Nephron progenitor cell (in vitro differentiated cells): ENCODE measurements around the gene RORC.

Experiments used
- DNase-seq: peaks from one replicate; pipeline ENCODE4 v3.0.0; 2021
- H3K27ac Mint-ChIP-seq: 2 replicates; pipeline ENCODE4 v1.8.0; 2021; ENCODE audit warnings: mild to moderate bottlenecking, moderate library complexity, mixed read lengths
- H3K27me3 Mint-ChIP-seq: 2 replicates; pipeline ENCODE4 v1.8.0; 2021; ENCODE audit warnings: mild to moderate bottlenecking, low read depth, mixed read lengths; ENCODE audit not compliant: poor library complexity
- H3K36me3 Mint-ChIP-seq: 2 replicates; pipeline ENCODE4 v1.8.0; 2021; ENCODE audit warnings: low read depth, mixed read lengths
- H3K4me1 Mint-ChIP-seq: 2 replicates; pipeline ENCODE4 v1.8.0; 2021; ENCODE audit warnings: mixed read lengths
- H3K4me3 Mint-ChIP-seq: 2 replicates; pipeline ENCODE4 v1.8.0; 2021; ENCODE audit warnings: mild to moderate bottlenecking, moderate library complexity, mixed read lengths
- H3K9me3 Mint-ChIP-seq: 2 replicates; pipeline ENCODE4 v1.8.0; 2021; ENCODE audit warnings: mild to moderate bottlenecking, moderate library complexity, mixed read lengths
- TF ChIP-seq, protein P1 (sequence below): fragments of 200-600 bp; sonication (generic); IDR thresholded peaks from 2 replicates; pipeline ENCODE4 v1.5.0; 2021; ENCODE audit warnings: antibody characterized with exemption

The RORC gene

DNA sequence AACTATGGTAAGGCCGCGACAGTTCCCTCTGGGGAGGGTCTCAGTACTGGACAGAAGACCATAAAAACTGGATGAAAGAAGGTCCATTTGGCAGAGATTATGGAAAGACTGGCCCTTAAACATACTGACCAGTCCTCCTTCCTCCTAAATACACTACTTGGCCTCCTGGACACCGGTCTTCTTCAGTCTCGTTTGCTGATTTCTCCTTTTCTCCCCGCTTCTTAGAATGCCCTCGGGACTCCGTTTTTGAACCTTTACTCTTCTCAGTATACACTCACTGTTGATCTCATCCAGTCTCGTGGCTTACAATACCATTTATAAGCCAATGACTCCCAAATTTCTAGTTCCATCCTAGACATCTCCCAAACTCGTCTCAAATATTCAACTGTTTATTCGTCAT is 67.6 kb downstream of the RORC start:
- TF ChIP-seq, protein P1, sequence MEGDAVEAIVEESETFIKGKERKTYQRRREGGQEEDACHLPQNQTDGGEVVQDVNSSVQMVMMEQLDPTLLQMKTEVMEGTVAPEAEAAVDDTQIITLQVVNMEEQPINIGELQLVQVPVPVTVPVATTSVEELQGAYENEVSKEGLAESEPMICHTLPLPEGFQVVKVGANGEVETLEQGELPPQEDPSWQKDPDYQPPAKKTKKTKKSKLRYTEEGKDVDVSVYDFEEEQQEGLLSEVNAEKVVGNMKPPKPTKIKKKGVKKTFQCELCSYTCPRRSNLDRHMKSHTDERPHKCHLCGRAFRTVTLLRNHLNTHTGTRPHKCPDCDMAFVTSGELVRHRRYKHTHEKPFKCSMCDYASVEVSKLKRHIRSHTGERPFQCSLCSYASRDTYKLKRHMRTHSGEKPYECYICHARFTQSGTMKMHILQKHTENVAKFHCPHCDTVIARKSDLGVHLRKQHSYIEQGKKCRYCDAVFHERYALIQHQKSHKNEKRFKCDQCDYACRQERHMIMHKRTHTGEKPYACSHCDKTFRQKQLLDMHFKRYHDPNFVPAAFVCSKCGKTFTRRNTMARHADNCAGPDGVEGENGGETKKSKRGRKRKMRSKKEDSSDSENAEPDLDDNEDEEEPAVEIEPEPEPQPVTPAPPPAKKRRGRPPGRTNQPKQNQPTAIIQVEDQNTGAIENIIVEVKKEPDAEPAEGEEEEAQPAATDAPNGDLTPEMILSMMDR: no peak
- no peaks in the 10 kb centered on the region for H3K9me3 Mint-ChIP-seq

DNA sequence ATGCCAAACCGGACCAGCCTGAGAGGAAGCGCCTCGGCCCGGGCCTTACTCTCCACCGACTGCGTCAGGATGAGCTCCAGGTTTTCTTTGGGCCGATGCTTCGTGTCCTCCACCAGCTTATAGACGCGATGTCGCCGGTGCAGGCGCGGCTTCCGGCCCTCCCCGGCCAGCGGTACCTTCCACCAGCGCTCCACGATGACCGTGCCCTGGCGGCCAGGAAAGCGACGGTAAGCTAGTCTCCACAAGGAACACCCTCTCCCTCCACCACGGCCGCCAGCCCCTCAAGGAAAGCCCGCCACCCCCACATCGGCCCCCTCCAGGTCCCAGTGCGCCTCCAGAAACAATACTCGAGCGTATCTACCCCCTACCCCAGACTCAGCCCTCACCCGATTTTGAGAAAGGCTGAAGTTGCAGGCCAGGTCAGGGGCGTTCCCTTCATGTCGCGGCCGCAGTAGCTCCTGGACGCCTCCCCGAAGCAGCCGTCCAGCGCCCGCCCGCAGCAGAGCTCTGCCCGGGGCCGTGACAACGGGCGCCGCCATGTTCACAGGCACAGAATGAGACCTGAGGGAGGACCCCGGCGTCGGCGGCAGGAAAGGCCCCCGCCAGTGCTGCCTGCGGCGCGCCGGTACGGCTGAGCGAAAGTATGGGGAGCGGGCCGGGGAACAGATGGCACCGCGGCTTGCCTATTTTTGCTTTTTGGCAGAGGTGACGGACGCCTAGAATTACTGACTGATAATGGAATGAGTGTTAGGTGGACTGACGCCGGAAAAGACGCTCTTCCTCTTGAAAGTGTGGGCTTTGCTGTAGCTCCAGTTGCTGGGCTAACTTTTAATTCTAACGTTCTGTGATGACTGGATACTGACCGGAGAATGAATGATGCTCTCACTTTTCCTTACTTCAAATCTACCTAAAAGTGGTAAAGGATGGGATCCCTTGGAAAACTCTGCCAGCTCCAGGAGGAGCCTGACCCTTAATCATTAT is 68.4 kb downstream of the RORC start, which contains the start of gene MRPL9:
Gene MRPL9 (minus strand): TSS at position 556 of the 981 bp plus-strand sequence. CDS start 17 bp downstream, at position 539.
- DNase-seq: peak; percentile 85
- peak within 1 kb of the TSS; percentile 92 for H3K4me3 Mint-ChIP-seq
- H3K4me1 Mint-ChIP-seq: peaks cover 19% of the 10 kb centered on the region
- H3K27ac Mint-ChIP-seq: peak within 1 kb of the TSS; percentile 59
- no peaks in the 10 kb centered on the region for H3K9me3 Mint-ChIP-seq
- H3K27me3 Mint-ChIP-seq: peaks cover 6% of the 10 kb centered on the region
- H3K36me3 Mint-ChIP-seq: peaks cover 38% of the 10 kb centered on the region
- TF ChIP-seq, protein P1: no peak

More for the DNA sequence above, 67.6 kb downstream of the RORC start:
- no peak for DNase-seq
- Mint-ChIP-seq H3K36me3 (peaks cover 35% of the 10 kb centered on the region), H3K4me3 (peak overlapping the region; percentile 92), H3K4me1 (peaks cover 19% of the 10 kb centered on the region), H3K27me3 (peaks cover 10% of the 10 kb centered on the region), H3K27ac (no peak overlapping the region)

DNA sequence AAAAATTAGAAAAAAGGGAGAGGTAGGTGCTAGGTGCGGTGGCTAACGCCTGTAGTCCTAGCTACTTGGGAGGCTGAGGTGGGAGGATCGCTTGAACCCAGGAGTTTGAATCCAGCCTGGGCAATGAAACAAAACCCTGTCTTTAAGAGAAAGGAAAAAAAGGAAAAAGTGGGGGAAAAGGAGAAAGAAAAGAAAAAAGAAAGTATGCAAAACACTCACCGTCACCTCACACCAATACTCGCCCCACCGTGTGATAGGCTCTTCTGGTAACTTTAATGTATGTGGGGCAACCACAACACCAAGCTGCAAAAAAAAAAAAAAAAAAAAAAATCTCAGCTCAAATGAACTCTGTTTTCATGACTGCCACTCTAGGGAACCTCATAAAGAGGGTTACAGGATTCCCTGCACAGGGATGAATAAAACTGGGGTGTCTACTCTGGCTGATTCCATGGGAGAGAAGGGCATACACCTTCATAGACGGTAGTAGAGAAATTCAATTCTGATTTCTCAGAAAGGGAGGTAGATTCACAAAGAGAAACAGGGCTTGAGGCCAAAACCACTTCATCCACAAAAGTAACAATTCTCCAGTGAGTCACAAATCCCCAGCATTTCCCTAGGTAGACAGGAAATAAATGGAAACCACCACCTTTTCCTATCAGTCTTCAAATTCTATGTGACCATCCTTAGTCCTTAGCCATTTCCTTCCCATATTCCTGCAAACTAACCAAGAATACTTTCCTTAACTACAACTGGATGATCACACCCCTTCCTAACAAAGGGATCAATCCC is 70.8 kb downstream of the RORC start:
- TF ChIP-seq, protein P1: no peak
- no peak for DNase-seq
- H3K9me3 Mint-ChIP-seq: no peaks in the 10 kb centered on the region
- H3K4me3 Mint-ChIP-seq: peak overlapping the region; percentile 57
- no peaks in the 10 kb centered on the region for H3K27me3 Mint-ChIP-seq
- H3K27ac Mint-ChIP-seq: no peak overlapping the region
- peaks cover 19% of the 10 kb centered on the region for H3K4me1 Mint-ChIP-seq
- H3K36me3 Mint-ChIP-seq: peaks cover 41% of the 10 kb centered on the region

DNA sequence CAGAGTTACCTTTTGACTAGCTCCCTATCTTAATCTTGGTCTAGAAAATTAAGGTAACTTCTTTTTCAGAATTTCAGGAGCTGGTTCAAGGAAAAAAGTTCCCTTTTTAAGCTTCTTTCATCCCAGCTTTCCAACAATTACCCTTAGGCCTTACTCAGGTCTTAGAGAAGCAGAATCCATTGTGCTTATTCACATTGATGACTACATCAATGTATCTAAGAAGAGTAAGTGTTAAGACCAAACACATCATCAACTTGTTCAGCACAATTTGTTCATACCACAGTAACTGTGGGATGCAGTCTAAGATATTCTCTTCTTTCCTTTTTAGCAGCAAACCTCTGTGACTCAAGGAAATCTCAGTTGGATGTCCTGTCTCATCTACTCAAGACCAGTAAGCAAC is 72.4 kb downstream of the RORC start:
- H3K27ac Mint-ChIP-seq: no peak overlapping the region
- TF ChIP-seq, protein P1: no peak
- H3K27me3 Mint-ChIP-seq: no peaks in the 10 kb centered on the region
- DNase-seq: no peak
- peaks cover 41% of the 10 kb centered on the region for H3K36me3 Mint-ChIP-seq
- no peaks in the 10 kb centered on the region for H3K9me3 Mint-ChIP-seq
- H3K4me1 Mint-ChIP-seq: peaks cover 16% of the 10 kb centered on the region
- no peak overlapping the region for H3K4me3 Mint-ChIP-seq

DNA sequence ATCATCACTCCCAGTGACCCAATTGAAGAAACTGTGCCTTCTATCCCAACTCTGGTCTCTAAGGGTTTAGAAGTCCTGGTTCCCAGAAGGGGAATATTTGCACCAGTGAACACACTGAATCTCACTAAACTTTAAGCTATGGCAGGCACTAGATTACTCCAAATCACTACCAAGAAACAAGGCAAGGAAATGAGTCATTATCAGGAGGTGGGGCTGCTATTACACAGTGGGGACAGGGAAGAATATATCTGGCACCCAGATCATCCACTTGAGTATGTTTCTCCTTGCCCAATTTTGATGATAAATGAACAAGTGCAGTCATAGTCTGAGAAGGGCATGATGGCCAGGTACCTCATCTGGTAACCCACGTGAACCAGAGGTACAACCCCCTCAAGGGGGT is 75.3 kb downstream of the RORC start:
- no peak overlapping the region for H3K27ac Mint-ChIP-seq
- H3K4me1 Mint-ChIP-seq: no peaks in the 10 kb centered on the region
- peaks cover 13% of the 10 kb centered on the region for H3K27me3 Mint-ChIP-seq
- TF ChIP-seq, protein P1: no peak
- no peaks in the 10 kb centered on the region for H3K9me3 Mint-ChIP-seq
- no peak overlapping the region for H3K4me3 Mint-ChIP-seq
- peaks cover 27% of the 10 kb centered on the region for H3K36me3 Mint-ChIP-seq
- DNase-seq: no peak
